Stimulated activated CD4-positive, alpha-beta T cell treated with anti-CD3 and anti-CD28 coated beads, Interleukin-2, amount 100 ng/mL, for 4 hours (primary cell): Measurements from ENCODE around the gene KIFC1.

ENCODE experiments used
- DNase-seq: peaks from one replicate; pipeline ENCODE4 v3.0.0-alpha.2; 2020; ENCODE audit warnings: low read depth

Gene KIFC1

GRCh38 chr6:33411632-33412005, 20.0 kb downstream of the KIFC1 start:
- no peak for DNase-seq

GRCh38 chr6:33412140-33413009, 20.8 kb downstream of the KIFC1 start:
- no peak for DNase-seq

GRCh38 chr6:33413241-33414120, 21.9 kb downstream of the KIFC1 start:
- DNase-seq = no peak

GRCh38 chr6:33414592-33415271, 23.1 kb downstream of the KIFC1 start:
- DNase-seq = no peak

- DNase-seq = no peak
Measured at GRCh38 chr6:33415831-33416230, 24.2 kb downstream of the KIFC1 start.

- no peak for DNase-seq
Measured at GRCh38 chr6:33416386-33417127, 24.9 kb downstream of the KIFC1 start.

- DNase-seq = no peak
Measured at GRCh38 chr6:33417128-33417902, 25.7 kb downstream of the KIFC1 start.

- peak; percentile 99 for DNase-seq
Measured at GRCh38 chr6:33417903-33418689, 26.5 kb downstream of the KIFC1 start, which contains the start of gene CUTA. TSS of gene CUTA (minus strand) at chr6:33418107. CDS start at chr6:33418000, 107 bp downstream.

- DNase-seq = no peak
Measured at GRCh38 chr6:33418690-33419291, 27.2 kb downstream of the KIFC1 start.

GRCh38 chr6:33419580-33420490, 28.2 kb downstream of the KIFC1 start, which contains the start of gene SYNGAP1:
TSS of gene SYNGAP1 (plus strand) at chr6:33420065. CDS start at chr6:33420265, 200 bp downstream.
- no peak for DNase-seq

GRCh38 chr6:33420491-33421343, 29.1 kb downstream of the KIFC1 start:
- DNase-seq = no peak

GRCh38 chr6:33421344-33421643, 29.7 kb downstream of the KIFC1 start:
- no peak for DNase-seq

- no peak for DNase-seq
Measured at GRCh38 chr6:33423777-33424176, 32.2 kb downstream of the KIFC1 start.

GRCh38 chr6:33424855-33425667, 33.4 kb downstream of the KIFC1 start:
- DNase-seq = no peak

- peak; percentile 76 for DNase-seq
Measured at GRCh38 chr6:33425668-33426577, 34.3 kb downstream of the KIFC1 start.
